Fibroblast of skin of left biceps (primary cell): Measurements from ENCODE around the gene CCDC192.
"Not testable (repeated sequence)": the region's sequence is repeated elsewhere in the genome, so short reads cannot be mapped to it uniquely, and the experiment has no call there.

Experiments used
- DNase-seq, 2 experiments: peaks; one replicate each; pipeline ENCODE4 v3.0.0-alpha.2; 2013; ENCODE audit warnings: low read depth in 2 of 2

The CCDC192 gene

GRCh38 chr5:127846884-127847283, 143.7 kb downstream of the CCDC192 start:
- DNase-seq: no peak

GRCh38 chr5:127847641-127848040, 144.4 kb downstream of the CCDC192 start:
- not testable (repeated sequence) for DNase-seq

GRCh38 chr5:127848098-127848497, 144.9 kb downstream of the CCDC192 start:
- no peak for DNase-seq

GRCh38 chr5:127849408-127849807, 146.2 kb downstream of the CCDC192 start:
- DNase-seq: no peak

DNA sequence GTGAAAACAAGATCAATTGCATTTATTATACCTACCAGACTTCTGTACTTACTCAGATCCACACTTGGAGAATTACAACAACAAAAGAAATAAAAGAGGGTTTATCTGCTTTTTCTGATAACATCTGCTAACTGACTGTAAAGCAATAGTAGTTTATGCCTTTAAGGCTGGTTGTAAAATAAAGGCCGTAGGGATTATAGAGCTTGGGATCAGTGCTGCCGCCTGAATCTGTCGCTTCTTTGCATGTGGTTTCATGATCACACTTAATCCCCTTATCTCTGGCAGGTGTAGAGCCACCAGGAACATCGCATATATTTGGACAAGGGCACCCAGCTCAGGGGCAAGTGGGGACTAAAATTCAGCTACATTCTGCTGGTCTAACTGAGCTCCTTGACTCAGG, 146.7 kb downstream of the CCDC192 start:
- no peak for DNase-seq

DNA sequence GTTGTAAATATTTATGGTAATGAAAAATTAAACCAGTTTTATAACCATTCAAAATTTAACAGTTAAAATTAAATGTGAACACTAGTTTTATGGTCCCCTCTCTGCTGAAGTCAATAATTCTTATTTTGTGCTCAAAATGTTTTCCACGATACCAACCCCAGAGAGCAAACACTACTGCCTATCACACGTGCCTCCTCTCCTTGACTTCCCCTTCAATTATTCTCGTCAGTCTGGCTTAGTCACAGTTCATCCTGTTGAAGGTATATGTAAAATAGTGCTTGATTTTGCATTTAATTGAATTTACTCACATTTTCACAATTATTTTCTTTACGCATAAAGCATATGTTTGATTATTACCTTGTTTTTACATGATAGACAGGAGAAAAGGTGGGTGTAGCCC, 148.8 kb downstream of the CCDC192 start:
- DNase-seq: no peak

DNA sequence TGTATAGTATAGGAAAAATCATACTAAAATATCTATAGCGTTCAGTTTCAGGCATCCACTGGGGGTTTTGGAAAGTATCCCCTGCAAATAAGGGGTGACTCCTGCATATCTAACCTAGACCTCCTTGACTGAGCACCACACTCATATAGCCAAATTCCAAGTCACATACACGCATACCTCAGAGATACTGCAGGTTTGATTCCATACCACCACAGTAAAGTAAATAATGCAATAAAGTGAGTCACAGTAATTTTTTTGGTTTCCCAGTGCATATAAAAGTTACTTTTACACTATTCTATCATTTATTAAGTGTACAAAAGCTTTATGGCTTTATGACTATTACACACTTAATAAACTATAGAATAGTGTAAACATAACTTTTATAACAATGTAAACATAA, 151.3 kb downstream of the CCDC192 start:
- no peak for DNase-seq

- no peak for DNase-seq
Observed at GRCh38 chr5:127856292-127856691, 153.1 kb downstream of the CCDC192 start.

GRCh38 chr5:127858116-127858784, 155.1 kb downstream of the CCDC192 start:
- no peak for DNase-seq

DNA sequence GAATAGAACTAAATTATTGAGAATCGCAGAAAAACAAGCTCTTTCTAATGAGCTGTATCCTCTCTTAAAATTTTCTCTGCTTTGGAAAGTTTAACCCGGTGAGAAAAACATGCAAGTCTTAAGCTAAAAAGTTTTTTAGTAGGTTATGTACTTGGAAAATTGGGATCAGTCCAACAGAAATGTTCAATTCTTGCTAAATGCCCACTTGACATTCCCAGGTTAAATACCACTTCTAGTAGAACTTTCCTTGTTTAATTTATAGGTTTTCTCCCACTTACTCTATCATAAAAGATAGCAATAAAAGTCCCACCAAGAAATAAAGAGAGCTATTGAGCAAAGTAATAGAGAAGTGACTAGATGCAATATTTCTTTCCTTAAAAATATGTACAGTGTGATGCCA, 157.1 kb downstream of the CCDC192 start:
- no peak for DNase-seq

DNA sequence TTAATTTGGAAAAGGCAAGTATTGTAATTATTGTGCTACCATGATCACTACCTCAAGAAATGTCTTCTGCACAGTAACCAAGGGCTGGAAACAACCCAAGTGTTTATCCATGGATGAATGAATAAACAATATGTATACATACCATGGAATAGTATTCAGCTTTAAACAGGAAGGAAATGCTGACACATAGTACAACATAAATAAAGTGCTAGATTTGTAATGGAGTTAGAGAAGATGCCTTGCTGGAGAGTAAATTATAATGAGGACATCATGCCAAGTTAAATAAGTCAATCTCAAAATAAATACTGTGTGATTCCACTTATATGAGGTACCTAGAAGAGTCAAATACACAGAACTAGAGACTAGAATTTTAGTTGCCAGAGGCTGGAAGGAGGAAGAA, 160.0 kb downstream of the CCDC192 start:
- DNase-seq: no peak

- DNase-seq: no peak
Observed at GRCh38 chr5:127863610-127864395, 160.6 kb downstream of the CCDC192 start.

DNA sequence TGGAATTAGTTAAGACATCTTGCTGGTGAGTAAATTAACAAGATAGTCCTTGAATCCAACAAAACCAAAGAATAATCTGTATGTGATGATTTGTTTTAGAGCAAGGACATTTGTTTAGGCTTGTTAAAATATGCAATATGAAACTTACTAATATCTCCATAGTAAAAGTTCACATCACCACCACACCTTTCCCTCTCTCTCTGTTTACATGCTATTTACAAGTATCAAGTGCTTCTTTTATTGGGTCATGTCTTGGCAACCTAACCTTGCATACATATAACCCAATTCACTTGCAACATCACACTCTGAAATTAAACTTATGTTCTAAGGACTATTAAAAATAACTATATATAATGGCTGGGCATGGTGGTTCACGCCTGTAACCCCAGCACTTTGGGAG, 161.3 kb downstream of the CCDC192 start:
- no peak for DNase-seq

DNA sequence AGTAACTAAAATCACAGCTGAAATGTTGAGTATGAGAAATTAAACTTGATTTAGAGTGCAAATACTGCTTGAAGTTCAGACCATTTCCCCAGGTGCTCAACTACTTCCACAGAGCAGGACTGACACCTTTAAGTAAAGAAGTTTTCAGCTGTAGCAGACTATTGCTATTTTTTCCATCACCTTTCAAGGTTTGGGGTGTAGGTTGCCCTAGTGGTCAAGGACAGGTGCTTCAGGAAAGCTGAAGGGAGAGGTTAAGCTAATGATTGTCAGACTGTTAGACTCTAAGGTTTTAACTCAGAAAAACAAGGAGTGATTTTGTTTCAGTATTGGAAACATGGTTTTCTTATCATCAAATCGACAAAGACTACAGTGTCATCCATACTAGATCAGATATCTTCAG, 162.1 kb downstream of the CCDC192 start:
- DNase-seq: no peak

DNA sequence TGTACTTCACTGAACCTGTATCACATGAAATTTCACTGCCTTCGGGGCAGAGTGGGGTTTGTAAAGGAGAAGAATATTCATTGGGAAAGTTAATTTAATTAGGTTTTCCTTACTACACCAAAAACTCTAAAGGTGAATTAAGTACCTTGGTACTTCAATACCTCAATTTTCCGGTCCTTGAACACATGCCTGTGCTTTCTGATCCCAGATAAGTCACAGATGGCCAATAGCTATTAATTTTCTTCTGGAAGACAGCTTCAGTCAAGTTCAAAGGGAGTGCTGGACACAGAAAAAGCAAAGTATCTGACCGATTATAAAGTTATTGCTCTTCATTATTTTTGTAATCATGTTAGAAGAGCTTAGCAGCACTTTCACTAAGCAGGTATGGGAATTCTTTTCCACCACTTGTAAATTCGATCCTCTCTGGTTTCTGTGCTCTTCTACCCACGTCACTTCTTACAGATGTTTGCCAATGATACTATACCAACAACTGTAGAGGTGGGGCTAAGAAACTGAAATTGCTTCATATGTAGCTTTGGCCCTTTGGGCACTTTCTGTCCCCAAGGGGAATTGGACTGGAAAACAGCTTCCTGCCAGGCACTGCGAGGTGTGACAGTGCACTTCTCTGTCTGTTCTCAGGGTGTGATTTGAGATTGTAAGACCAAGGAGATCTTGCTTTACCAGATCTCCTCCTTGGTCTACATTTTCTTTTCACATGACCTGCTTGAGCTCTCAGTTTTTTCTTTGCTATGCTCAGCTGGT, 164.0 kb downstream of the CCDC192 start:
- DNase-seq: no peak

GRCh38 chr5:127870914-127871313, 167.7 kb downstream of the CCDC192 start:
- no peak for DNase-seq

DNA sequence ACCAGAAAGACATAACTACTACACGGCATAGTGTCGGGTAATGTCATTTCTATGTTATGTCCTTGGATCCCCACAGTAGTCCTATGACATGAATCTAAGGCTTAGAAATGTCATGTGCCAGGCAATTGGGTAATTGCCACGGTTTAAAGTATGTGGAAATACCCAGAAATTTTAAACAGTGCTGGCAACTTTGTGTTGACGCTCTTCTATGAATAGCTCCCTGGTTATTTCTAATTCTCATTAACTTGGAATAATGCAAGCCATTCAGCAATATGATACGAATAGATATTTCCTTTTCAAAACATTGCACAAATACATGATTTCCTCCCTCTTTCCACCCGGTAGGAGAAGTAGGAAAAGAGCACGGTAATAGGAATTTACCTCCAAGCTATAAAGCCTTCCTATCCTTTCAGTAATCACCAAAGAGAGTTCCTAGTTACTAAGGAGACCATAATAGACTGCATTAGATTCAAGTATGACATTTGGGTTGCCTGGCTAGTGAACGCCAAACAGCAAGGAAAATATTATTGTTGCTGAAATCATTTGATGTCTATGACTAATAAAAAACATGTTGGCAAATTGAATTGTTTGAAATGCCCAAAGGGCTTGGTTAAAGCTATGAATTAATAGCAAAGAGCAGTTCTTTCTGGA, 168.4 kb downstream of the CCDC192 start:
- DNase-seq: no peak

GRCh38 chr5:127872494-127872893, 169.3 kb downstream of the CCDC192 start:
- no peak for DNase-seq

DNA sequence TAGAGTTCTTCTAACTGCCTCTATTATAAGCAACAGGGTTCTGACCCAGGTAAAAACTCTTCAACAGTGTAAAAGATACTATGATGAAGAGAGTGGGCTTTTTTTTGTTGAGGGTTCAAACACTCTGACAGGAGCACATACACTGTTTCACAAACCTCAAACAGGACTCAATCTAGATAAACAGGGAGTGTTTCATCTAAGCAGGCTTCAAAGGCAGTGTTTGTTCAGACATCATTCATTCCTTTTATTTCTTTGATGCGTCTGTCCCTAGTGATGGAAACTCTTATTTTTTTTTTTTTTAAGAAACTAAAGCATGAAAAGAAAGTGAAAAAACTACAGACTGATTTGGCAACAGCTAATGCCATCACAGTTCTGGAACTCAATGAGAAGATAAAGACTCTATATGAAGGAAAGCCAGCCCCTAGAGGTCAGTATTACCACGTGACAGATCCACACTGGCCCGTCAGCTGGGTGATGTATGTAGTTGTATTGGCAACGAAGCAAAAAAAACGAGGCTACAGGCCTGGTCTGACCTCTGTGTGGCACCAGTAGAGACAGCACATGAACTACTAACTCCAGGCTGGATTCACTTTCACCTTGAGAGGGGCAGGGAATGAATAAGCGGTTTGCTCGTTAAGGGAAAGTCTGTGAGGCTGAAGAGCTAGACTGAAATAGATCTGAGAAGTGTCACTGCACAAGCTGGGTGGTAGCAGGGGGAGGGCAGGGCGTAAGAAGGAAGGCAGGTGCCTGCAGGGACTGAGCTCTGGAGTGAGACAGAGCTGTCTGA, 172.2 kb downstream of the CCDC192 start:
- no peak for DNase-seq

DNA sequence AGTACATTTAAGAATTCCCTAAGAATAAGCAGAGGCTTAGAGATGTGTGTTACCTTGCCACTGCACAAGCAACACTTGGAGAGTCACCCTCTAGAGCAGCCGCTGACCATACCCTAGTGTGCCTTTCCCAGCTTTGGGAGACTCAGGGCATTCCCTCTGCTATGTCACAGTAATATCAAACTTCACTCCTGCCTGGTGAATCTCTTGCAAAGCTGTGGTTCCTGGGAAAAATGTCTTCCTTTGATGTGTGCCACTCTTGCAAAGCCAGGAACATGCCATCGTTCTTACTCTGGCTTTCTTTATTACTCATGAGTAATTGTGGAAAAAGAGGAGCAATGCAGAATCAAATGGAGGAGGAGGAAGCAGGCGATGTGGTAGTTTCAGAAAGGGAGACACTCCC, 173.2 kb downstream of the CCDC192 start:
- DNase-seq: no peak

DNA sequence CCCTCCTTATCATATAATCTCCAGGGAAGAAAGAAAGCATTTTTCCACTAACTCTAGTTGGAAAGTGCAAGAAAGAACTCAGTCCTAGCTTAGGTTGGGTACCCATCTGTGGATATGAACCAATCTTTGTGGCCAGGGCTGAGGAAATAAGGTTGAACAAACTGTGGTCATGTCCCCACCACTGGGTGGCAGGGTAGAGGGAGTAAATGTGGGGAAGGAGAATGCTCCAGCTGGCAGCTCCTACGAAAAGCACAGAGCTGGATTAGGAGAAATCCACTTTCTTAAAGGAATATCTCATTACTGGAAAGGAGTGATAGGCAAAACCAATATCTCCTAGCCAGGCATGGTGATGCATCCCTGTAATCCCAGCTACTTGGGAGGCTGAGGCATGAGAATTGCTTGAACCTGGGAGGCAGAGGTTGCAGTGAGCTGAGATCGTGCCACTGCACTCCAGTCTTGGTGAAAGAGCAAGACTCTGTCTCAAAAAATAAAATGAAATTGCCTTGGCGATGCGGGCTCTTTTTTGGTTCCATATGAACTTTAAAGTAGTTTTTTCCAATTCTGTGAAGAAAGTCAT, 175.1 kb downstream of the CCDC192 start:
- DNase-seq: no peak
